GM23338 (cell line): ENCODE measurements around the gene OXER1.

Source experiments
- CREB1 ChIP-seq: fragments of 250-450 bp; sonication (Bioruptor Pico); IDR thresholded peaks from 2 replicates; pipeline ENCODE4 v1.5.0; 2020; ENCODE audit warnings: low read depth, mild to moderate bottlenecking, moderate library complexity
- EZH2 ChIP-seq: fragments of 200-600 bp; sonication (generic); IDR thresholded peaks from one replicate; pipeline ENCODE4 v1.8.0; 2017; ENCODE audit warnings: antibody characterized with exemption, mild to moderate bottlenecking, low read depth; ENCODE audit not compliant: unreplicated experiment
- EZH2phosphoT487 ChIP-seq: fragments of 200-600 bp; sonication (generic); IDR thresholded peaks from one replicate; pipeline ENCODE4 v1.8.1; 2018; ENCODE audit warnings: antibody characterized with exemption; ENCODE audit not compliant: unreplicated experiment
- JUNB ChIP-seq: IDR thresholded peaks from one replicate; pipeline ENCODE4 v1.6.1; 2016; ENCODE audit warnings: antibody characterized with exemption; ENCODE audit not compliant: unreplicated experiment
- POLR2AphosphoS5 ChIP-seq: IDR thresholded peaks from 2 replicates; pipeline ENCODE4 v1.6.1; 2016; ENCODE audit warnings: antibody characterized with exemption, low read depth
- TF ChIP-seq, protein P1 (sequence below), 2 experiments: fragments of 200-600 bp in 1 of 2; sonication (generic) in 1 of 2; conservative IDR thresholded peaks; 2 replicates each; pipeline versions ENCODE4 v1.5.1 to v1.6.1; 2016 to 2017; ENCODE audit warnings: antibody characterized with exemption in 2 of 2, low read depth in 2 of 2, mild to moderate bottlenecking in 2 of 2, moderate library complexity in 1 of 2

DNA sequence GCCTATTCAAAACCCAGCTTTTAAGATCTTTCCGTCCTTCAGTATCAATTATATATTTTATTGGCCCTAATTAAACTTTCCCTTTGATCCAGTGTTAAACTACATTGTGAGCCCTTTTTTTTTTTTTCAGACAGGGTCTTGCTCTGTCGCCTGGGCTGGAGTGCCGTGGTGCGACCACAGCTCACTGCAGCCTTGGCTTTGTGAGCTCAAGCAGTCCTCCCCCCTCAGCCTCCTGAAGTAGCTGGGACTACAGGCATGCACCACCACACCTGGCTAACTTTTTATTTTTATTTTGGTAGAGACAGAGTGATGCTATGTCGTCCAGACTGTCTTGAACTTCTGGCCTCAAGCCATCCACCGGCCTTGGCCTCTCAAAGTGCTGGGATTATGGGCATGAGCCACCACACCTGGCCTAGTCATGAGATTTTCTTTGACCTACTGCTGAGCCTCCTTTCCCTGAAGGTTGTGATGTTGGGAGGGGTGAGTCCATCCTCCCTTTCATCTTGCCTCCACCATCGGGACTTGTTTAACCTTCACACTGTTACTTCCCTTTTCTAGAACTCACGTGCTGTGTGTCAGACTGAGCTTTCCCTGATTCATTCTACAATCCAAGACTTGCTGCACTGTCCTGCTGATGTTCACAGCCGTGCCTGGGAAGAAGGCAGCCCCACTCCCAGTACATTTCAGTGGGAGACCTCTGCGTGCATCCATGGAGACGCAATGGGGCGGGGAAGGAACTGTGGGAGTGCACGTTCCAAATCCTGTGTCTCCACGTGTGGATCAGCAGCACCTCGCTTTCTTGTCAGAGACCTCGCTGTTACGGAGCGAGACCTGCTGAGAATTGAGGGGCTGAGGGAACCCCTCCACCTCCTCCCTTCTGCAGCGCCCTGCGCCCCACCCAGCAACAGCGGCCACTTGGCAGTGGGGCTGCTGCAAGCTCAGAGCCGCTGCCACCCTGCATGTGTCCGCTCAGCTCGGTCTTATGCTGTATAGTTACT, 10.8 kb downstream of the OXER1 start:
- TF ChIP-seq, protein P1, sequence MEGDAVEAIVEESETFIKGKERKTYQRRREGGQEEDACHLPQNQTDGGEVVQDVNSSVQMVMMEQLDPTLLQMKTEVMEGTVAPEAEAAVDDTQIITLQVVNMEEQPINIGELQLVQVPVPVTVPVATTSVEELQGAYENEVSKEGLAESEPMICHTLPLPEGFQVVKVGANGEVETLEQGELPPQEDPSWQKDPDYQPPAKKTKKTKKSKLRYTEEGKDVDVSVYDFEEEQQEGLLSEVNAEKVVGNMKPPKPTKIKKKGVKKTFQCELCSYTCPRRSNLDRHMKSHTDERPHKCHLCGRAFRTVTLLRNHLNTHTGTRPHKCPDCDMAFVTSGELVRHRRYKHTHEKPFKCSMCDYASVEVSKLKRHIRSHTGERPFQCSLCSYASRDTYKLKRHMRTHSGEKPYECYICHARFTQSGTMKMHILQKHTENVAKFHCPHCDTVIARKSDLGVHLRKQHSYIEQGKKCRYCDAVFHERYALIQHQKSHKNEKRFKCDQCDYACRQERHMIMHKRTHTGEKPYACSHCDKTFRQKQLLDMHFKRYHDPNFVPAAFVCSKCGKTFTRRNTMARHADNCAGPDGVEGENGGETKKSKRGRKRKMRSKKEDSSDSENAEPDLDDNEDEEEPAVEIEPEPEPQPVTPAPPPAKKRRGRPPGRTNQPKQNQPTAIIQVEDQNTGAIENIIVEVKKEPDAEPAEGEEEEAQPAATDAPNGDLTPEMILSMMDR (conservative IDR thresholded peaks at IDR 0.05; ENCODE audit: low read depth in 2 of 2), result no peak
- TF ChIP-seq POLR2AphosphoS5 (no peak), EZH2 (no peak), JUNB (no peak), CREB1 (no peak), EZH2phosphoT487 (no peak)
